Coronary artery (tissue), 2 donors: ENCODE measurements around the gene BAG1.

Experiments used
- DNase-seq: peaks from one replicate; pipeline ENCODE4 v3.0.0-alpha.2; 2017; ENCODE audit warnings: low spot score
- H3K27ac ChIP-seq, 2 donors: fragments of 200-600 bp; sonication (generic); one replicate each; pipeline ENCODE4 v1.5.1; 2016 to 2019
- H3K4me3 ChIP-seq: fragments of 200-600 bp; sonication (generic); 2 replicates; pipeline ENCODE4 v1.5.1; 2016; ENCODE audit warnings: mild to moderate bottlenecking, moderate library complexity
- TF ChIP-seq, protein P1 (sequence below): fragments of 200-600 bp; sonication (generic); IDR thresholded peaks from one replicate; pipeline ENCODE4 v1.5.1; 2019; ENCODE audit warnings: antibody characterized with exemption

BAG1 gene

DNA sequence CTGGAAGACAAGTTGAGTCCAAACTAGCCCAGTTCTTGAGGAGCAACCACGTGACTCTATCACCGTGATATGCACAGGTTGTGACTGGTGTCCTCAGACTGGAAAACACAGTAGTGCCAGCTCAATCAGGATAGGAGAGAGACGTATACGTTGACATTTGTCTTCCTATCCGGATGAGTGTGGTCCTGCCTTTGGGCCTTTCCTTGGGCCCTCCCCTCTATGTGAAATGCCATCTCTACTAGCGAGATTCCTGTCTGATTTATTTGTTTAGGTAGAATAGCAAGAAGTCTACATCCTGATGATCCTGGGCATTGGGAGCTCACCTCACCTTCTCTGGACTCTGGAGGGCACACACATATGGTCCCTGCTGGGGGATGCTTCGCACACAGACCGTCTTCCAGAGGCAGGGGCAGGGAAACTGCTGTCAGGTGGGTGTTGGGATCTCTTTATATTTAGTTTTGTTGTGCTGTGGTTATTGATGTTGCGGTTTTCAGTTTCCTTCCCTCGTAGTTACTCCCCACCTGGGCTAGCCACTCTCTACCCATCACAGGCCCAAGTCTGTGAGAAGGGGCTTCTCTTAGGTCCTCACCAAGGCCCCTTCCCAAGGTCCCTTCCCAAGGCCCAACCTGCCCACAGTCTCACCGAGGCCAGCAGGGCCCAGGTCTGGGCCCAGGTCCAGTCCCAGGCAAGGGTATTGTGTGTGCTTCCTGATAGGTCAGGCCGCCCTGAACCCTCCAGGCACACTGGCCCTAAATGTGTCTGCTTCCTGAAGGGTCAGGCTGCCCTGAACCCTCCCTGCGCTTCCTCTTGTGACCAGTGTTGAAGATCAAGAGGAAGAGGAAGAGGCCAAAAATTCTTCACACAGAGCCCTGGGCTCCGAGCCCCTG is 43.6 kb downstream of the BAG1 start:
- H3K4me3 ChIP-seq, result no peak overlapping the region
- no peak overlapping the region for H3K27ac ChIP-seq
- DNase-seq, result no peak
- TF ChIP-seq, protein P1, sequence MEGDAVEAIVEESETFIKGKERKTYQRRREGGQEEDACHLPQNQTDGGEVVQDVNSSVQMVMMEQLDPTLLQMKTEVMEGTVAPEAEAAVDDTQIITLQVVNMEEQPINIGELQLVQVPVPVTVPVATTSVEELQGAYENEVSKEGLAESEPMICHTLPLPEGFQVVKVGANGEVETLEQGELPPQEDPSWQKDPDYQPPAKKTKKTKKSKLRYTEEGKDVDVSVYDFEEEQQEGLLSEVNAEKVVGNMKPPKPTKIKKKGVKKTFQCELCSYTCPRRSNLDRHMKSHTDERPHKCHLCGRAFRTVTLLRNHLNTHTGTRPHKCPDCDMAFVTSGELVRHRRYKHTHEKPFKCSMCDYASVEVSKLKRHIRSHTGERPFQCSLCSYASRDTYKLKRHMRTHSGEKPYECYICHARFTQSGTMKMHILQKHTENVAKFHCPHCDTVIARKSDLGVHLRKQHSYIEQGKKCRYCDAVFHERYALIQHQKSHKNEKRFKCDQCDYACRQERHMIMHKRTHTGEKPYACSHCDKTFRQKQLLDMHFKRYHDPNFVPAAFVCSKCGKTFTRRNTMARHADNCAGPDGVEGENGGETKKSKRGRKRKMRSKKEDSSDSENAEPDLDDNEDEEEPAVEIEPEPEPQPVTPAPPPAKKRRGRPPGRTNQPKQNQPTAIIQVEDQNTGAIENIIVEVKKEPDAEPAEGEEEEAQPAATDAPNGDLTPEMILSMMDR, result no peak

DNA sequence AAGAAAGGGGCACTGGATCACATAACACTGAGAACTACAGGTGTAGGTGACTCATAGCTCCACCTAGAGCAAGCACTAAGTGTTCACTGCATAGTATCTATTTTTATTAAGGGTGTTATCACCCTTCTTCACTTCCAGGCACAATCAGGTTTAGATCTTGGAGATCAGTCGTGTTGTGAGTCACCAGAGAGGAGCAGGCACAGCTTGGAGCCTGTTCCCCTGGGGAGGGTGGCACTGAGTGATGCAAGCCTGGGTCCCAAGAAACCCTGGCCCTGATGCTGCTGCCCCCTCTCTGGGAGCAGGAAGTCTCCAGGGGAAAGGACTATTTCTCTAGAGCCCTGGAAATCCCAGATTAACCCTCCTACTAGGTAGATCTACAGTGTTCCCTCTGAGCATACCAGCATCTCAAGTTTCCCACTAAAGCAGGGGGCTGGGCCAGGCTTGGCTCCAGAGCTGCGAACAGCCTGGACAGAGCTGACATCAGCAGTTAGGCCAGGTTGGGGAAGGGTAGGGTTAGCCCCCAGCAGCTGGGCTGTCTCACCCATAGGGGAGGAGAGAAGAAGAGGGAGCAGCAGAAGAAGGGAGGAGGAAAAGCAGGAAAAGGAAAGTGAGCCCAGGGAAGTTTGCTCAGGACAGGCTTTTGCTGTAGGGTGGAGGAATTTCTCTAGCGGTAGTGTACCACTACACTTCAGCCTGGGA is 52.7 kb downstream of the BAG1 start:
- no peak for DNase-seq
- no peak overlapping the region for H3K4me3 ChIP-seq
- no peak overlapping the region for H3K27ac ChIP-seq
- TF ChIP-seq, protein P1, result no peak

DNA sequence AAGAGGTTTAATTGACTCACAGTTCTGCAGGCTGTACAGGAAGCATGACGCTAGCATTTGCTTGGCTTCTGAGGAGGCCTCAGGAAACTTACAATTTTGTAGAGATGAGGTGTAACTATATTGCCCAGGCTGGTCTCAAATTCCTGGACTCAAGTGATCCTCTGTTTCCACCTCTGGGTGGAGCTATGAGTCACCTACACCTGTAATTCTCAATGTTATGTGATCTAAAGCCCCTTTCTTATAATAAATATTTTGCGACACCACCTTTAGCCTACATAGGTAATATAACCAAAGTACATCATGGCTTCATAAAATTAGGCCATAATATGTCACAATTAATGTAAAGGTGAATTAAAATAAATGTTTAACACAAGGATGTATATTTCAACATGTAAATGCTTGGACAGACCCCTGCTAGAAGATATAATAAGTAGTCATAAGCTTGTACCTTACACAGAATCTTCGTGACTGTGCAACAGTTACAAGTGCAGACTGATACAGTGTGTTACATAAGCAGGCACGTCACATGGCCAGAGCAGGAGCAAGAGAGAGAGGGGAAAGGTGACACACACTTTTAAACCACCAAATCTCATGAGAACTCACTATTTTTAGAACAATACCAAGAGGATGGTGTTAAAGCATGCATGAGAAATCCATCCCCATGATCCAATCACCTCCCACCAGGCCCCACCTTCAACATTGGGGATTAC is 54.3 kb downstream of the BAG1 start:
- Histone ChIP-seq H3K27ac (no peak overlapping the region), H3K4me3 (no peak overlapping the region)
- no peak for DNase-seq
- TF ChIP-seq, protein P1, result no peak

DNA sequence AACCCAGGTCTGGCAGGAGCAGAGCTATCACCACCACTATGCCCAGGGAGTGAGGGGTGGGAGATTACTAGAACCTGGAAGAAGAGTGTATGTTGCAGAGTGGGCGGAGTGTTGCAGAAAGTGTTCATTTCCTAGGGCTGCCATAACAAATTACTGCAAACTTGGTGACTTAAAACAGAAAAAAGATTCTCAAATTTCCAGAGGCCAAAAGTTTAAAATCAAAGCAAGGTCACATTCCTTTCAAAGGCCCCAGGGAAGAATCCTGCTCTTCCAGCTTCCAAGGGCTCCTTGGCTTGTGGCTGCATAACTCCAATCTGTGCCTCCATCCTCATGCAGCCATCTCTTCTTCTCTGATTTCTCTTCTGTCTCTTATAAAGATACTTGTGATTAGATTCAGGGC is 55.1 kb downstream of the BAG1 start:
- H3K4me3 ChIP-seq, result no peak overlapping the region
- TF ChIP-seq, protein P1, result no peak
- no peak overlapping the region for H3K27ac ChIP-seq
- no peak for DNase-seq

DNA sequence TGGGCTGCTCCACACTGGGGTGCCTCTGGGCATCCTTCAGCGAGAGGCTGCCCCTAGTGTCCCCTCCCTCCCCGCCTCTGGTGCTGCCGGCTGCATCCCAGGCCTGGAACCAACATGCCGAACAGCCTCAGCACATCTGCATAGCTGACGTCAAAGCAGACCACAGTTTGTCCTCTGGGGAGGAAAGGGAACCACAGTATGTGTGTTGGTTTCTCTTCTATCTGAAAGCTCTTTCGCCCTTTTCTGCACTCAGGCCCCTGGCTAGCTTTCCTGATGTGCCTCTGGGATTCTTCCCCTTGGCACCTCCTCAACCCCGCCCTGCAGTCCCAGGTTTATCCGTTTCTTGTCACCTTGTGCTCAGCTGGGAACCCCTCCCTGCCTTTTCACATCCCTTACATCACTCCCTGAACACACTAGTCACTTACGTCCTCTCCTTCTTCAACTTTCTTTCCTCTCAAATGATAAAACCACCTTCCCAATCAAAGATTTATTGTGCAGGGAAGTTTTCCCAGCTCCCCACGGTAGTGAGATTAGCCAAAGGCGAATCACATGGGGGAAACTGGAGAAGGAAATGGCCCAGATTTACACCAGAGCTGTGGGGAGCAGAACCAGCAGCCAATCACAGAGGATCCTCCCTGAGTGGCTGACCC is 61.8 kb downstream of the BAG1 start:
- DNase-seq, result no peak
- TF ChIP-seq, protein P1, result no peak
- peak overlapping the region in 1 of 2 donors; percentile 12 for H3K27ac ChIP-seq
- H3K4me3 ChIP-seq, result no peak overlapping the region
